ENCODE results near the gene TMEM50A. TPM values are rescaled to one million over a fixed set of nuclear protein-coding genes. Genes with fewer than 3 reads are reported as not detected.
A peak's percentile ranks its signal among the peaks of the same experiment; 100 is the strongest.
"Not testable (repeated sequence)": the region's sequence is repeated elsewhere in the genome, so short reads cannot be mapped to it uniquely, and the experiment has no call there.

Gene TMEM50A
- total and polyA plus RNA-seq, 2 of the 13 experiments (the other 11 are each of a cell fraction or from before 2014, with no cell fraction given) = 51.2 to 61.2 TPM

GRCh38 chr1:25322127-25322526 lies 16.0 kb upstream of the TMEM50A start:
- intact Hi-C loops (cut with micrococcal nuclease; ENCODE audit: unreplicated experiment); ATAC-seq: not testable (repeated sequence)

DNA sequence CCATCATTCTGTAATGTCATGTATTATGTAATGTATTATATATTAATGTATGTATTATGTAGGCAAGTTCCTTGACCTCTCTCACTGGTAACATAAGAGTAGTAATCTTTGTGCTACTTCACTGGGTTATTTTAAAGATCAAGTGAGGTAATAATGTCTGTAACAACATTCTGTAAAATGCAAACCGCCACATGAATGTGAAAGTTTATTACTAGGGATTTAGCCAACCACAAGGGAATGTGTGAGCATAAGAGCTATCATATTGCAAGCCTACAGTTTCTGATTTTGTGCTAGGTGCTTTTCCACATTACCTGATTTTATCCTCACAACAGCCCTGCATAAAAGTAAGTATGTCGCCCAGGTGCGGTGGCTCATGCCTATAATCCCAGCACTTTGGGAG lies 13.7 kb upstream of the TMEM50A start:
- FAIRE-seq; POLR2A ChIA-PET; BruUV-seq (replicated peaks); intact Hi-C loops (cut with micrococcal nuclease; ENCODE audit: unreplicated experiment); in situ Hi-C loops (cut with HindIII; ENCODE audit: extremely low pct_ligation_motif_present, low pct_unique_long_range_greater_than_20kb); H3K9ac ChIP-seq (ENCODE audit: insufficient read depth, low read depth, low read length); H3K4me3 ChIP-seq (replicated peaks in 1 of 3; ENCODE audit: insufficient read depth in 1 of 3, low read depth in 2 of 3, low read length in 3 of 3); CTCF ChIA-PET (ENCODE audit: low intra/inter-chr PET ratio, low total read pairs); ATAC-seq; H3K4me1 ChIP-seq (ENCODE audit: insufficient read depth, low read length); DNase-seq (ENCODE audit: low spot score); H2AFZ ChIP-seq (ENCODE audit: low read length); H3K27me3 ChIP-seq (ENCODE audit: control insufficient read depth in 1 of 2, insufficient read depth in 2 of 2, low read length in 2 of 2); H4K20me1 ChIP-seq (ENCODE audit: insufficient read depth, low read length); H3K79me2 ChIP-seq (ENCODE audit: insufficient read depth, low read length); H3K36me3 ChIP-seq (replicated peaks in 1 of 2; ENCODE audit: control insufficient read depth in 1 of 2, insufficient read depth in 2 of 2, low read length in 2 of 2); H3K9me3 ChIP-seq (ENCODE audit: low read length); H3K4me2 ChIP-seq (ENCODE audit: low read depth, low read length); H3K27ac ChIP-seq (ENCODE audit: extremely low read length, insufficient read depth, low read length): not testable (repeated sequence)
- WGBS (ENCODE audit: low lambda C conversion rate) = 92% methylated on average over 2 of the region's 3 CpGs

More at GRCh38 chr1:25322127-25322526, 16.0 kb upstream of the TMEM50A start:
- H3K27me3 ChIP-seq (ENCODE audit: control insufficient read depth in 1 of 2, insufficient read depth in 2 of 2, low read length in 2 of 2); H3K9me3 ChIP-seq (ENCODE audit: low read length); in situ Hi-C loops (cut with HindIII; ENCODE audit: extremely low pct_ligation_motif_present, low pct_unique_long_range_greater_than_20kb); H3K4me3 ChIP-seq (replicated peaks in 1 of 3; ENCODE audit: insufficient read depth in 1 of 3, low read depth in 2 of 3, low read length in 3 of 3); H3K36me3 ChIP-seq (replicated peaks in 1 of 2; ENCODE audit: control insufficient read depth in 1 of 2, insufficient read depth in 2 of 2, low read length in 2 of 2); CTCF ChIA-PET (ENCODE audit: low intra/inter-chr PET ratio, low total read pairs); H4K20me1 ChIP-seq (ENCODE audit: insufficient read depth, low read length); H3K27ac ChIP-seq (ENCODE audit: extremely low read length, insufficient read depth, low read length); FAIRE-seq; POLR2A ChIA-PET; H3K4me2 ChIP-seq (ENCODE audit: low read depth, low read length); H2AFZ ChIP-seq (ENCODE audit: low read length); H3K79me2 ChIP-seq (ENCODE audit: insufficient read depth, low read length); DNase-seq (ENCODE audit: low spot score); BruUV-seq (replicated peaks); H3K4me1 ChIP-seq (ENCODE audit: insufficient read depth, low read length); H3K9ac ChIP-seq (ENCODE audit: insufficient read depth, low read depth, low read length): not testable (repeated sequence)
- WGBS (ENCODE audit: low lambda C conversion rate) = 91% methylated on average over 6 of the region's 9 CpGs

DNA sequence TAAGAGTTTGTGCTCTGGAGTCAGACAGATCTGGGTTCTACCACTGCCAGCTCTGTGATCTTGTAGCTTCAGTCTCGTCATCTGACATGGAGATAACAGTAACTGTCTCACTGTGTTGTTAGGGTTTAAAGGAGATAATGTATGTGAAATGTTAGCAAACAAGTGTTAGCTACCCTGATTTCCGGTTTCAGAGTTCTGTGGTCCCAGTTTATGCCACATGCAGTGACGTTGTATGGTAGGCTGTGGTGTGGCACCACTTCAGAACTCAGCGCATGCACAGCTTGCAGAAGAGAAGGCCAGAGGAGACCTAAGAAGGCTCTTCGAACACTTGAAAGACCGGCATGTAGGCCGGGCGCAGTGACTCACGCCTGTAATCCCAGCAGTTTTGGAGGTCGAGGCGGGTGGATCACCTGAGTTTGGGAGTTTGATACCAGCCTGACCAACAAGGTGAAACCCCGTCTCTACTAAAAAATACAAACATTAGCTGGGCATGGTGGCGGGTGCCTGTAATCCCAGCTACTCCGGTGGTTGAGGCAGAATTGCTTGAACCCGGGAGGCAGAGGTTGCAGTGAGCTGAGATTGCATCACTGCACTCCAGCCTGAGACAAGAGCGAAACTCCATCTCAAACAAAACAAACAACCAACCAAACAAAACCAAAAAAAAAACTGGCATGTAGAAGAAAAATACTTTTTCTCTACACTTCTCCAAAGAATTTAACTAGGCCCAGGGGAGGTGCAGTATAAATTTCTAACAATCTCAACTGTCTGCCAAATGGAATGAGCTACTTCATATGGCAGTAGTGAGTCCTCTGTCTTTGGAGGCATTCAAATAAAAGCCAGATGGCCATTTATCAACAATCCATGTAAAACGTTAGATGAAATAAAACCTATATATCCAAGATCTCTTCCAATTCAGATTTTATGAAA lies 10.0 kb upstream of the TMEM50A start:
- H3K4me3 ChIP-seq (replicated peaks in 1 of 3; ENCODE audit: insufficient read depth in 1 of 3, low read depth in 2 of 3, low read length in 3 of 3); H4K20me1 ChIP-seq (ENCODE audit: insufficient read depth, low read length); H3K79me2 ChIP-seq (ENCODE audit: insufficient read depth, low read length); H2AFZ ChIP-seq (ENCODE audit: low read length); H3K4me1 ChIP-seq (ENCODE audit: insufficient read depth, low read length); intact Hi-C loops (cut with micrococcal nuclease; ENCODE audit: unreplicated experiment); H3K27ac ChIP-seq (ENCODE audit: extremely low read length, insufficient read depth, low read length); BruUV-seq (replicated peaks); H3K9me3 ChIP-seq (ENCODE audit: low read length); H3K36me3 ChIP-seq (replicated peaks in 1 of 2; ENCODE audit: control insufficient read depth in 1 of 2, insufficient read depth in 2 of 2, low read length in 2 of 2); CTCF ChIA-PET (ENCODE audit: low intra/inter-chr PET ratio, low total read pairs); H3K4me2 ChIP-seq (ENCODE audit: low read depth, low read length); in situ Hi-C loops (cut with HindIII; ENCODE audit: extremely low pct_ligation_motif_present, low pct_unique_long_range_greater_than_20kb); ATAC-seq; H3K27me3 ChIP-seq (ENCODE audit: control insufficient read depth in 1 of 2, insufficient read depth in 2 of 2, low read length in 2 of 2); POLR2A ChIA-PET; DNase-seq (ENCODE audit: low spot score); H3K9ac ChIP-seq (ENCODE audit: insufficient read depth, low read depth, low read length): not testable (repeated sequence)
- WGBS (ENCODE audit: low lambda C conversion rate) = no CpG with 5 or more reads among the region's 17 CpGs
- peak; percentile 68 for FAIRE-seq

DNA sequence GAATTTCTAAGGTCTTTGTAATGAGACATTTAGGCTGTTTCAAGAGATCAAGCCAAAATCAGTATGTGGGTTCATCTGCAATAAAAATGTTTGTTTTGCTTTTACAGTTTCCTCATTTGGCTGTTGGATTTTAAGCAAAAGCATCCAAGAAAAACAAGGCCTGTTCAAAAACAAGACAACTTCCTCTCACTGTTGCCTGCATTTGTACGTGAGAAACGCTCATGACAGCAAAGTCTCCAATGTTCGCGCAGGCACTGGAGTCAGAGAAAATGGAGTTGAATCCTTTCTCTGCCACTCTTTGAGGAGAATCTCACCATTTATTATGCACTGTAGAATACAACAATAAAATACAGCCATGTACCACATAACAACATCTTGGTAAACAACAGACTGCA lies 9.3 kb upstream of the TMEM50A start:
- in situ Hi-C loops (cut with HindIII; ENCODE audit: extremely low pct_ligation_motif_present, low pct_unique_long_range_greater_than_20kb); H3K4me1 ChIP-seq (ENCODE audit: insufficient read depth, low read length); CTCF ChIA-PET (ENCODE audit: low intra/inter-chr PET ratio, low total read pairs): not testable (repeated sequence)

More for the DNA sequence above, 9.3 kb upstream of the TMEM50A start:
- H3K27ac ChIP-seq (ENCODE audit: extremely low read length, insufficient read depth, low read length); H3K27me3 ChIP-seq (ENCODE audit: control insufficient read depth in 1 of 2, insufficient read depth in 2 of 2, low read length in 2 of 2); FAIRE-seq; intact Hi-C loops (cut with micrococcal nuclease; ENCODE audit: unreplicated experiment); H3K36me3 ChIP-seq (replicated peaks in 1 of 2; ENCODE audit: control insufficient read depth in 1 of 2, insufficient read depth in 2 of 2, low read length in 2 of 2); H3K9ac ChIP-seq (ENCODE audit: insufficient read depth, low read depth, low read length); H3K9me3 ChIP-seq (ENCODE audit: low read length); BruUV-seq (replicated peaks); H3K4me2 ChIP-seq (ENCODE audit: low read depth, low read length); DNase-seq (ENCODE audit: low spot score); H3K79me2 ChIP-seq (ENCODE audit: insufficient read depth, low read length); H2AFZ ChIP-seq (ENCODE audit: low read length); H4K20me1 ChIP-seq (ENCODE audit: insufficient read depth, low read length); H3K4me3 ChIP-seq (replicated peaks in 1 of 3; ENCODE audit: insufficient read depth in 1 of 3, low read depth in 2 of 3, low read length in 3 of 3); ATAC-seq; POLR2A ChIA-PET: not testable (repeated sequence)
- 93% methylated on average over 2 of the region's 4 CpGs for WGBS (ENCODE audit: low lambda C conversion rate)
